Kidney epithelial cell (primary cell): ENCODE results near the gene CYP1A1. TPM values are rescaled to one million over a fixed set of nuclear protein-coding genes. Genes with fewer than 3 reads are reported as not detected.

Experiments
- DNase-seq: peaks from one replicate; pipeline ENCODE4 v3.0.0-alpha.2; 2010; ENCODE audit warnings: low read depth
- H3K27me3 ChIP-seq: 2 replicates; pipeline ENCODE4 v1.6.0; 2011; ENCODE audit warnings: low read length; ENCODE audit not compliant: control insufficient read depth, insufficient read depth
- H3K36me3 ChIP-seq: 2 replicates; pipeline ENCODE4 v1.5.1; 2011; ENCODE audit warnings: low read length; ENCODE audit not compliant: control insufficient read depth, insufficient read depth
- H3K4me3 ChIP-seq: 2 replicates; pipeline ENCODE4 v1.5.1; 2011; ENCODE audit warnings: low read depth, mild to moderate bottlenecking, control low read depth, low read length
- total RNA-seq: library from RNA; depleted of rRNA; stranded (reverse); fragments of >200 nt; gene quantifications from 2 replicates; pipeline ENCODE4 v1.2.3, GENCODE V29; 2015
- TF ChIP-seq, protein P1 (sequence below): IDR thresholded peaks from 2 replicates; pipeline ENCODE4 v1.5.1; 2011; ENCODE audit warnings: mild to moderate bottlenecking, moderate library complexity, low read length, control low read depth, inconsistent platforms; ENCODE audit not compliant: insufficient read depth, poor library complexity, severe bottlenecking

Gene CYP1A1
- total RNA-seq, 1 donor from 2014 or later = 0.33 TPM

- Histone ChIP-seq H3K4me3 (no peak overlapping the region), H3K27me3 (no peaks in the 10 kb centered on the region), H3K36me3 (no peaks in the 10 kb centered on the region)
- DNase-seq = no peak
- TF ChIP-seq, protein P1, sequence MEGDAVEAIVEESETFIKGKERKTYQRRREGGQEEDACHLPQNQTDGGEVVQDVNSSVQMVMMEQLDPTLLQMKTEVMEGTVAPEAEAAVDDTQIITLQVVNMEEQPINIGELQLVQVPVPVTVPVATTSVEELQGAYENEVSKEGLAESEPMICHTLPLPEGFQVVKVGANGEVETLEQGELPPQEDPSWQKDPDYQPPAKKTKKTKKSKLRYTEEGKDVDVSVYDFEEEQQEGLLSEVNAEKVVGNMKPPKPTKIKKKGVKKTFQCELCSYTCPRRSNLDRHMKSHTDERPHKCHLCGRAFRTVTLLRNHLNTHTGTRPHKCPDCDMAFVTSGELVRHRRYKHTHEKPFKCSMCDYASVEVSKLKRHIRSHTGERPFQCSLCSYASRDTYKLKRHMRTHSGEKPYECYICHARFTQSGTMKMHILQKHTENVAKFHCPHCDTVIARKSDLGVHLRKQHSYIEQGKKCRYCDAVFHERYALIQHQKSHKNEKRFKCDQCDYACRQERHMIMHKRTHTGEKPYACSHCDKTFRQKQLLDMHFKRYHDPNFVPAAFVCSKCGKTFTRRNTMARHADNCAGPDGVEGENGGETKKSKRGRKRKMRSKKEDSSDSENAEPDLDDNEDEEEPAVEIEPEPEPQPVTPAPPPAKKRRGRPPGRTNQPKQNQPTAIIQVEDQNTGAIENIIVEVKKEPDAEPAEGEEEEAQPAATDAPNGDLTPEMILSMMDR = no peak
These were observed 8.7 kb downstream of the CYP1A1 start for GRCh38 chr15:74716651-74717050.

DNA sequence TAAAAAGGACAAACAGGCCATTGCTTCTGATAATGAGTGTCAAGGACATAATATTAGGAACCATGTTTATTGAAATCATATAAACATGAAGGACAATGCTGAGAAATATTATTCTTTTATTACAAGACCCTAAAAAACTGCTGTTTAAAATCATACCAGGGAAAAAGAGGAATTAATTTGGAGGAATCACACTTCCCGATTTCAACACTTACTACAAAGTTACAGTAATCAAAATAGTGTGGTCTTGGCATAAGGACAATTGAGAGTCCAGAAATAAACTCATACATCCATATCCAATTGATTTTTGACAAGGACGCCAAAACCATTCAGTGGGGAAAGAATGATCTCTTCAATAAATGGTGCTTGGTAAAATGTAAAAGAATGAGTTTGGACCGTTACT is 13.0 kb downstream of the CYP1A1 start:
- no peak for DNase-seq
- Histone ChIP-seq H3K27me3 (peaks cover 8% of the 10 kb centered on the region), H3K36me3 (no peaks in the 10 kb centered on the region), H3K4me3 (no peak overlapping the region)
- TF ChIP-seq, protein P1 = no peak

- Histone ChIP-seq H3K36me3 (no peaks in the 10 kb centered on the region), H3K4me3 (no peak overlapping the region), H3K27me3 (peaks cover 10% of the 10 kb centered on the region)
- TF ChIP-seq, protein P1 = no peak
- DNase-seq = no peak
These were observed 14.8 kb downstream of the CYP1A1 start for GRCh38 chr15:74710319-74711094.

- no peak for DNase-seq
- Histone ChIP-seq H3K27me3 (peaks cover 10% of the 10 kb centered on the region), H3K4me3 (no peak overlapping the region), H3K36me3 (no peaks in the 10 kb centered on the region)
- TF ChIP-seq, protein P1 = no peak
These were observed 15.4 kb downstream of the CYP1A1 start for GRCh38 chr15:74709892-74710291.

DNA sequence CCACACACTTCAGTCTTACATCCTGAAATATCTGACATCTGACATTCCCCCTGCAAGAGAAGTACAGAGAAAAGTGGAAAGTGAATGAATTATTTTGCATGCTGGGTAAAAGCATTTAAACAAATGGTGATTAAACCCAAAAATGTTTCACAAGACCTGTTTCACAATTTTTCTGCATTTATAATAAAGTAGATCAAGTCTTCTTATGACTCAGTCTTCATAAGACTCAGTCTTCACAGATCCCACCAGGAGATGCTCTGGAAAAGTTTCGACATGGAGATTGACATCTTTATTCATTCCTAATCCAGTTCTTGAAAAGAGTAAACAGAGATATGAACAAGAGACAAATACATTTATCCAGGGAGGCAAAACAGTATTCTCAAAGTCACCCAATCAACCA is 16.3 kb downstream of the CYP1A1 start:
- no peak overlapping the region for H3K4me3 ChIP-seq
- TF ChIP-seq, protein P1 = no peak
- no peaks in the 10 kb centered on the region for H3K36me3 ChIP-seq
- peaks cover 10% of the 10 kb centered on the region for H3K27me3 ChIP-seq
- DNase-seq = no peak

DNA sequence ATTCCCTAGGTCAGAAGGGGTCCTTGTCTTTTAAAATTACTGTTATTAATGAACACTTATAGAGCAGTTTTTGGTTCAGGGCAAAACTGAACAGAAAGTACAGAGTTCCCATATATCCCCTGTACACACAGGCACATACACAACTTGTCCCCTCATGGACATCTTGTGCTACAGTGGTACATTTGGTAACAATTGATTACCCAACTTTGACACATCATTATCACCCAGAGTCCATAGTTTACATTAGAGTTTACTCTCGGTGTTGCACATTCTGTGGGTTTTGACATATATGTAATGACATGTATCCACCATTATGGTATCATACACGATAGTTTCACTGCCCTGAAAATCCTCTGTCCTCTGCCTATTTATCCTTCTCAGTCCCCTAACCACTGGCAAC is 28.5 kb downstream of the CYP1A1 start:
- TF ChIP-seq, protein P1 = no peak
- no peaks in the 10 kb centered on the region for H3K27me3 ChIP-seq
- H3K4me3 ChIP-seq = peak overlapping the region; percentile 96
- no peaks in the 10 kb centered on the region for H3K36me3 ChIP-seq
- no peak for DNase-seq
